Thyroid gland (tissue), 4 donors: ENCODE measurements around the gene LHX4. TPM values are rescaled to one million over a fixed set of nuclear protein-coding genes. Genes with fewer than 3 reads are reported as not detected.
"Not testable (repeated sequence)": the region's sequence is repeated elsewhere in the genome, so short reads cannot be mapped to it uniquely, and the experiment has no call there.

Experiments
- DNase-seq, 2 donors: peaks; one replicate each; pipeline ENCODE4 v3.0.0-alpha.2; 2019
- H3K27ac ChIP-seq, 3 donors: fragments of 200-600 bp; sonication (generic); 1 replicate in 2 of 3; 2 replicates in 1 of 3; pipeline ENCODE4 v1.5.1; 2016 to 2019; ENCODE audit warnings: mild to moderate bottlenecking in 1 of 3, moderate library complexity in 1 of 3
- H3K27me3 ChIP-seq: fragments of 200-600 bp; sonication (generic); one replicate; pipeline ENCODE4 v1.5.1; 2019
- H3K36me3 ChIP-seq, 2 donors: fragments of 200-600 bp; sonication (generic); one replicate each; pipeline ENCODE4 v1.5.1; 2016 to 2019
- H3K4me1 ChIP-seq, 2 donors: fragments of 200-600 bp; sonication (generic); one replicate each; pipeline ENCODE4 v1.5.1; 2017 to 2019
- H3K4me3 ChIP-seq, 3 donors: fragments of 200-600 bp; sonication (generic); replicated peaks in 1 of 3; 1 replicate in 2 of 3; 2 replicates in 1 of 3; pipeline ENCODE4 v1.5.1; 2016; ENCODE audit warnings: mild to moderate bottlenecking in 1 of 3
- H3K9me3 ChIP-seq: fragments of 200-600 bp; sonication (generic); one replicate; pipeline ENCODE4 v1.5.1; 2017
- CTCF ChIP-seq, 6 experiments: fragments of 200-600 bp in 3 of 6; fragments of 450-650 bp in 3 of 6; sonication (generic) in 3 of 6; IDR thresholded peaks; one replicate each; pipeline ENCODE4 v1.5.1; 2016 to 2019; ENCODE audit warnings: antibody characterized with exemption in 6 of 6, mild to moderate bottlenecking in 2 of 6, inconsistent platforms in 1 of 6, moderate library complexity in 1 of 6
- POLR2A ChIP-seq, 2 donors: fragments of 450-650 bp; IDR thresholded peaks; one replicate each; pipeline ENCODE4 v1.6.1; 2017; ENCODE audit warnings: antibody characterized with exemption in 2 of 2, mild to moderate bottlenecking in 2 of 2, moderate library complexity in 1 of 2
- WGBS, 2 donors: methylation state at CpG; one replicate each; pipeline ENCODE4 v1.1.5; 2017; 5-methylcytosine and 5-hydroxymethylcytosine counted together
- intact Hi-C: fragments of 100-400 bp; cut with DNase I; formaldehyde crosslinking; loops from one replicate; pipeline ENCODE4 v1.15.1; 2023
- total RNA-seq, 4 donors: library from RNA; depleted of rRNA; stranded (reverse); fragments of >200 nt; gene quantifications; one replicate each; pipeline ENCODE4 v1.2.3, GENCODE V29; 2016

The LHX4 gene
- total RNA-seq, 4 donors from 2014 or later, result not detected

GRCh38 chr1:180201451-180202200 is 28.4 kb upstream of the LHX4 start:
- WGBS, 2 donors, result 85 to 91% methylated on average over 4 to 6 of the region's 7 CpGs
- no peak overlapping the region for H3K27ac ChIP-seq
- H3K4me3 ChIP-seq, result no peak overlapping the region
- TF ChIP-seq POLR2A (IDR thresholded peaks at IDR 0.05), result no peak
- TF ChIP-seq CTCF (IDR thresholded peaks at IDR 0.05), result no peak
- no peaks in the 10 kb centered on the region for H3K9me3 ChIP-seq
- H3K27me3 ChIP-seq, result no peaks in the 10 kb centered on the region
- H3K4me1 ChIP-seq, result no peaks in the 10 kb centered on the region
- intact Hi-C loops, result no loop called here
- DNase-seq, result no peak
- no peaks in the 10 kb centered on the region for H3K36me3 ChIP-seq

GRCh38 chr1:180202588-180202987 is 27.5 kb upstream of the LHX4 start:
- DNase-seq, intact Hi-C loops, H3K4me3 ChIP-seq, H3K9me3 ChIP-seq, H3K27me3 ChIP-seq, H3K27ac ChIP-seq, H3K4me1 ChIP-seq, H3K36me3 ChIP-seq: not testable (repeated sequence)
- WGBS, 2 donors, result 89 to 91% methylated on average over 5 of the region's 5 CpGs

- Histone ChIP-seq H3K9me3 (no peaks in the 10 kb centered on the region), H3K4me1 (no peaks in the 10 kb centered on the region), H3K4me3 (no peak overlapping the region), H3K27ac (no peak overlapping the region), H3K27me3 (no peaks in the 10 kb centered on the region), H3K36me3 (no peaks in the 10 kb centered on the region)
- 83 to 84% methylated on average over 5 to 6 of the region's 6 CpGs for WGBS, 2 donors
- no peak for DNase-seq
- intact Hi-C loops, result no loop called here
- TF ChIP-seq CTCF (IDR thresholded peaks at IDR 0.05), result no peak
- no peak for TF ChIP-seq POLR2A (IDR thresholded peaks at IDR 0.05)
Measured at GRCh38 chr1:180204231-180204630, 25.8 kb upstream of the LHX4 start.

- no peaks in the 10 kb centered on the region for H3K9me3 ChIP-seq
- H3K4me3 ChIP-seq, result no peak overlapping the region
- no peaks in the 10 kb centered on the region for H3K27me3 ChIP-seq
- TF ChIP-seq POLR2A (IDR thresholded peaks at IDR 0.05) (no peak), CTCF (IDR thresholded peaks at IDR 0.05) (no peak)
- no peaks in the 10 kb centered on the region for H3K36me3 ChIP-seq
- H3K27ac ChIP-seq, result no peak overlapping the region
- DNase-seq, result no peak
- intact Hi-C loops, result no loop called here
- no peaks in the 10 kb centered on the region for H3K4me1 ChIP-seq
- WGBS, 2 donors, result 80 to 96% methylated on average over 3 of the region's 3 CpGs
Measured at GRCh38 chr1:180206581-180206980, 23.5 kb upstream of the LHX4 start.

GRCh38 chr1:180208264-180208663 is 21.8 kb upstream of the LHX4 start:
- H3K36me3 ChIP-seq, result no peaks in the 10 kb centered on the region
- DNase-seq, result no peak
- no peaks in the 10 kb centered on the region for H3K9me3 ChIP-seq
- no peaks in the 10 kb centered on the region for H3K27me3 ChIP-seq
- no peak for TF ChIP-seq CTCF (IDR thresholded peaks at IDR 0.05)
- no peak for TF ChIP-seq POLR2A (IDR thresholded peaks at IDR 0.05)
- H3K4me1 ChIP-seq, result no peaks in the 10 kb centered on the region
- no peak overlapping the region for H3K27ac ChIP-seq
- intact Hi-C loops, result no loop called here
- 78 to 80% methylated on average over 4 of the region's 4 CpGs for WGBS, 2 donors
- no peak overlapping the region for H3K4me3 ChIP-seq
